H1 (cell line): ENCODE results near the gene NGEF. TPM values are rescaled to one million over a fixed set of nuclear protein-coding genes. Genes with fewer than 3 reads are reported as not detected.

ENCODE experiments used
- CTCF ChIA-PET: fragments of 300-600 bp; sonication (Branson Sonifier 250); formaldehyde crosslinking; loops from one replicate; lab custom pipeline; 2021; ENCODE audit not compliant: partially characterized antibody; lab: Charles Lee
- POLR2A ChIA-PET: fragments of 300-600 bp; sonication (Branson Sonifier 250); formaldehyde crosslinking; loops from one replicate; lab custom pipeline; 2021; ENCODE audit warnings: inconsistent platforms; ENCODE audit not compliant: partially characterized antibody; lab: Charles Lee
- DNase-seq, 2 experiments: peaks; one replicate each; pipeline versions ENCODE4 v3.0.0 to v3.0.0-alpha.2; 2010 to 2022; ENCODE audit warnings: low spot score in 2 of 2, low read depth in 1 of 2, mixed read lengths in 1 of 2
- FAIRE-seq: peaks from 2 replicates; lab custom pipeline; 2011; peaks lifted over from hg19 to GRCh38; lab: Jason Lieb, UNC
- H2AFZ ChIP-seq: 2 replicates; pipeline ENCODE4 v1.8.1; 2012; ENCODE audit warnings: low read length, inconsistent platforms
- H2AK5ac ChIP-seq: 2 replicates; pipeline ENCODE4 v1.6.1; 2013; ENCODE audit warnings: low read depth, low read length
- H2BK120ac ChIP-seq: replicated peaks from 2 replicates; pipeline ENCODE3; 2013; ENCODE audit warnings: low read depth, low read length, inconsistent platforms
- H2BK12ac ChIP-seq: 2 replicates; pipeline ENCODE4 v1.6.1; 2013; ENCODE audit warnings: low read depth, low read length
- H2BK15ac ChIP-seq: 2 replicates; pipeline ENCODE4 v1.6.1; 2013; ENCODE audit warnings: low read length
- H2BK20ac ChIP-seq: 2 replicates; pipeline ENCODE4 v1.6.1; 2013; ENCODE audit warnings: low read length
- H2BK5ac ChIP-seq: 2 replicates; pipeline ENCODE4 v1.6.1; 2013; ENCODE audit warnings: low read depth, low read length
- H3K14ac ChIP-seq: 2 replicates; pipeline ENCODE4 v1.6.1; 2013; ENCODE audit warnings: inconsistent platforms; ENCODE audit not compliant: insufficient read length
- H3K18ac ChIP-seq: 2 replicates; pipeline ENCODE4 v1.6.1; 2013; ENCODE audit warnings: low read length; ENCODE audit errors: extremely low read depth
- H3K23ac ChIP-seq: 2 replicates; pipeline ENCODE4 v1.6.1; 2013; ENCODE audit warnings: inconsistent platforms; ENCODE audit not compliant: insufficient read length
- H3K23me2 ChIP-seq: 2 replicates; pipeline ENCODE4 v1.6.1; 2013; ENCODE audit warnings: low read depth, low read length
- H3K27ac ChIP-seq: 2 replicates; pipeline ENCODE4 v1.6.1; 2011; ENCODE audit warnings: low read depth, low read length, inconsistent platforms
- H3K27me3 ChIP-seq, 4 experiments: replicated peaks in 1 of 4; 1 replicate in 1 of 4; 2 replicates in 3 of 4; pipeline versions ENCODE4 v1.6.1 to v1.8.1; 2011 to 2013; ENCODE audit warnings: low read length in 3 of 4, mild to moderate bottlenecking in 3 of 4, inconsistent platforms in 2 of 4, mixed read lengths in 2 of 4, moderate library complexity in 1 of 4; ENCODE audit not compliant: control insufficient read depth in 3 of 4, insufficient read depth in 3 of 4; ENCODE audit errors: extremely low read depth in 1 of 4
- H3K36me3 ChIP-seq, 4 experiments: 2 replicates each; pipeline versions ENCODE4 v1.6.1 to v1.8.1; 2011 to 2013; ENCODE audit warnings: mild to moderate bottlenecking in 4 of 4, low read length in 3 of 4, moderate library complexity in 2 of 4, control low read depth in 1 of 4, inconsistent platforms in 1 of 4; ENCODE audit not compliant: insufficient read depth in 4 of 4, control insufficient read depth in 2 of 4
- H3K4ac ChIP-seq: replicated peaks from 2 replicates; pipeline ENCODE3; 2013; ENCODE audit warnings: low read length, low read depth, mixed read lengths, inconsistent platforms; ENCODE audit not compliant: insufficient read length
- H3K4me1 ChIP-seq, 4 experiments: replicated peaks in 1 of 4; 1 replicate in 1 of 4; 2 replicates in 3 of 4; pipeline versions ENCODE4 v1.6.1 to v1.8.1; 2011 to 2013; ENCODE audit warnings: low read length in 3 of 4, inconsistent platforms in 2 of 4, mixed read lengths in 1 of 4; ENCODE audit not compliant: insufficient read depth in 4 of 4, control insufficient read depth in 3 of 4
- H3K4me2 ChIP-seq, 2 experiments: 2 replicates each; pipeline versions ENCODE4 v1.6.1 to v1.8.1; 2011 to 2013; ENCODE audit warnings: low read depth in 2 of 2, low read length in 2 of 2, control low read depth in 1 of 2, inconsistent platforms in 1 of 2, mild to moderate bottlenecking in 1 of 2; ENCODE audit not compliant: insufficient read depth in 1 of 2
- H3K4me3 ChIP-seq, 4 experiments: fragments of 200-600, 300-600 bp in 1 of 4; sonication (generic), shearing (Covaris generic), sonication (Bioruptor Twin) in 1 of 4; 2 replicates each; pipeline versions ENCODE4 v1.5.1 to v1.8.1; 2011 to 2016; ENCODE audit warnings: low read length in 4 of 4, low read depth in 3 of 4, control low read depth in 2 of 4, inconsistent platforms in 2 of 4, mild to moderate bottlenecking in 2 of 4, mixed read lengths in 1 of 4, moderate library complexity in 1 of 4; ENCODE audit not compliant: insufficient read depth in 2 of 4; ENCODE audit errors: extremely low read depth in 1 of 4
- H3K56ac ChIP-seq: replicated peaks from 2 replicates; pipeline ENCODE3; 2013; ENCODE audit warnings: low read depth, mild to moderate bottlenecking, mixed read lengths, low read length, inconsistent platforms; ENCODE audit not compliant: insufficient read length
- H3K79me1 ChIP-seq: 2 replicates; pipeline ENCODE4 v1.6.1; 2013; ENCODE audit warnings: low read depth, low read length, control low read depth
- H3K79me2 ChIP-seq, 2 experiments: 2 replicates each; pipeline versions ENCODE4 v1.6.1 to v1.8.1; 2012 to 2013; ENCODE audit warnings: low read length in 2 of 2, mild to moderate bottlenecking in 2 of 2, inconsistent platforms in 1 of 2; ENCODE audit not compliant: insufficient read depth in 2 of 2, control insufficient read depth in 1 of 2
- H3K9ac ChIP-seq, 4 experiments: replicated peaks in 1 of 4; 1 replicate in 1 of 4; 2 replicates in 3 of 4; pipeline versions ENCODE4 v1.6.1 to v1.8.1; 2011 to 2013; ENCODE audit warnings: low read depth in 3 of 4, low read length in 3 of 4, control low read depth in 2 of 4, mild to moderate bottlenecking in 2 of 4, moderate library complexity in 2 of 4, inconsistent platforms in 1 of 4; ENCODE audit errors: extremely low read depth in 1 of 4
- H3K9me3 ChIP-seq, 2 experiments: 2 replicates each; pipeline versions ENCODE4 v1.6.1 to v1.8.1; 2012 to 2013; ENCODE audit warnings: mild to moderate bottlenecking in 2 of 2, moderate library complexity in 2 of 2, control low read depth in 1 of 2, inconsistent platforms in 1 of 2, low read depth in 1 of 2, low read length in 1 of 2, mixed read lengths in 1 of 2; ENCODE audit not compliant: insufficient read depth in 2 of 2
- H4K20me1 ChIP-seq, 2 experiments: replicated peaks in 1 of 2; 2 replicates each; pipeline versions ENCODE3 to v1.8.1; 2011 to 2013; ENCODE audit warnings: inconsistent platforms in 2 of 2, low read length in 2 of 2, mild to moderate bottlenecking in 1 of 2; ENCODE audit not compliant: insufficient read depth in 2 of 2, control insufficient read depth in 1 of 2
- H4K5ac ChIP-seq: 2 replicates; pipeline ENCODE4 v1.6.1; 2013; ENCODE audit warnings: low read length, low read depth, mixed read lengths, inconsistent platforms; ENCODE audit not compliant: insufficient read length
- H4K8ac ChIP-seq: 2 replicates; pipeline ENCODE4 v1.8.0; 2013; ENCODE audit warnings: mild to moderate bottlenecking, moderate library complexity, low read length, inconsistent platforms; ENCODE audit not compliant: insufficient read depth; ENCODE audit errors: extremely low read depth
- H4K91ac ChIP-seq: replicated peaks from 2 replicates; pipeline ENCODE3; 2013; ENCODE audit warnings: low read length, mixed read lengths, inconsistent platforms; ENCODE audit not compliant: insufficient read length
- BRCA1 ChIP-seq: IDR thresholded peaks from 2 replicates; pipeline ENCODE4 v1.6.1; 2012; ENCODE audit warnings: low read depth, low read length, improper control_type of control experiment
- CEBPB ChIP-seq: IDR thresholded peaks from 2 replicates; pipeline ENCODE4 v1.6.1; 2012; ENCODE audit warnings: low read depth, low read length
- E2F6 ChIP-seq: IDR thresholded peaks from 2 replicates; pipeline ENCODE4 v1.6.1; 2012; ENCODE audit warnings: inconsistent platforms
- GABPA ChIP-seq: IDR thresholded peaks from 2 replicates; pipeline ENCODE4 v1.6.1; 2011; ENCODE audit warnings: mild to moderate bottlenecking, low read length, moderate library complexity, borderline replicate concordance; ENCODE audit not compliant: insufficient read depth
- GTF2F1 ChIP-seq: IDR thresholded peaks from 2 replicates; pipeline ENCODE4 v1.6.1; 2012; ENCODE audit warnings: low read depth, low read length, improper control_type of control experiment, borderline replicate concordance
- MAFK ChIP-seq: IDR thresholded peaks from 2 replicates; pipeline ENCODE4 v1.6.1; 2012; ENCODE audit warnings: low read depth, mild to moderate bottlenecking, improper control_type of control experiment, low read length
- SIN3A ChIP-seq, 2 experiments: IDR thresholded peaks in 1 of 2; conservative IDR thresholded peaks in 1 of 2; 2 replicates each; pipeline ENCODE4 v1.6.1; 2011 to 2012; ENCODE audit warnings: low read length in 2 of 2, improper control_type of control experiment in 1 of 2, low read depth in 1 of 2, mild to moderate bottlenecking in 1 of 2
- SRF ChIP-seq: IDR thresholded peaks from 2 replicates; pipeline ENCODE4 v1.6.1; 2011; ENCODE audit warnings: mild to moderate bottlenecking, low read depth, low read length, moderate library complexity
- TCF12 ChIP-seq: IDR thresholded peaks from 2 replicates; pipeline ENCODE4 v1.6.1; 2011; ENCODE audit warnings: low read depth, mild to moderate bottlenecking, low read length
- WGBS, 2 experiments: shearing (Covaris generic) in 1 of 2; methylation state at CpG; one replicate each; pipeline versions ENCODE4 v1.1.6 to v1.1.7; 2013 to 2015; ENCODE audit warnings: low lambda C conversion rate in 2 of 2, mixed read lengths in 2 of 2, inconsistent platforms in 1 of 2, low coverage in 1 of 2, missing lambda C conversion rate in 1 of 2; ENCODE audit not compliant: insufficient replicate concordance in 2 of 2, insufficient coverage in 1 of 2, insufficient read length in 1 of 2; ENCODE audit errors: extremely low coverage in 1 of 2, missing lambda C conversion rate in 1 of 2; 5-methylcytosine and 5-hydroxymethylcytosine counted together
- polyA plus RNA-seq, 7 experiments: library from polyadenylated mRNA; depleted of rRNA in 3 of 7; stranded (reverse) in 5 of 7; unstranded in 2 of 7; fragments of >200 nt in 5 of 7; fragments of 200-250 nt in 2 of 7; gene quantifications; 1 replicate in 5 of 7; 2 replicates in 1 of 7; 4 replicates in 1 of 7; pipeline versions ENCODE4 v1.2.1 to v1.2.3, GENCODE V29; 2011 to 2013; ENCODE audit warnings: missing spikeins in 2 of 7, mixed read lengths in 2 of 7
- total RNA-seq: library from RNA; stranded (reverse); fragmentation: NEBNext Ultra II Directional; extraction: Animal tissue kit (Norgen Biotek cat#: 25700); gene quantifications from 2 replicates; pipeline ENCODE4 v1.2.1, GENCODE V29; 2021

Gene NGEF
- total and polyA plus RNA-seq, 2 of the 8 experiments (the other 6 are each of a cell fraction or from before 2014, with no cell fraction given), result 2.7 to 3.2 TPM

DNA sequence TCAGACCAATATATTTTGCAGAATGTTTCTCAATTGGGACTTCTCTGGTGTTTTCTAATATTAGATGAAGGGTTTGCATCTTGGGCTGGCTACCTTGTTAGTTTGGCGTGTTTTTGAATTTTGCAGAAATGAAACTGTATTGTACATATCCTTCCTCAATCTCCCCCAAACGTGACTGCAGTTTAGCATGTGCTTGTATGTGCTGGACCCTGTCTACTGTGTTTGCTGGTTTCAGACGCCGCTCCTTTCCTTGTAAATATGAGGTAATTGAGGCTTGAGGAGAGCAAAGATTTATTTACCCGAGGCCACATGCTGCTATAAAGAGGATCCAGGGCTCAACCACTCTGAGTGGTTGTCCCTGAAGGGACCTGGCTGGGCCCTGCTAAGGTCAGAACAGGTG, 57.2 kb downstream of the NGEF start:
- no peak for TF ChIP-seq SRF
- TF ChIP-seq SIN3A (conservative IDR thresholded peaks at IDR 0.05 in 1 of 2, IDR thresholded peaks at IDR 0.05 in 1 of 2; ENCODE audit: low read depth in 1 of 2, low read length in 2 of 2), result no peak
- TF ChIP-seq E2F6, result no peak
- no peak for TF ChIP-seq TCF12
- TF ChIP-seq GTF2F1, result no peak
- TF ChIP-seq CEBPB, result no peak
- TF ChIP-seq GABPA, result no peak
- no peak for TF ChIP-seq BRCA1
- no peak for TF ChIP-seq MAFK
- FAIRE-seq (no peak), DNase-seq (no peak)
- H2BK20ac ChIP-seq, result no peak overlapping the region
- H3K4me2 ChIP-seq, result no peak overlapping the region
- H2BK120ac ChIP-seq, result no peak overlapping the region
- H3K79me2 ChIP-seq, result no peaks in the 10 kb centered on the region
- no peaks in the 10 kb centered on the region for H3K36me3 ChIP-seq
- no peaks in the 10 kb centered on the region for H3K79me1 ChIP-seq
- H2AK5ac ChIP-seq, result no peak overlapping the region
- H3K27me3 ChIP-seq, result no peaks in the 10 kb centered on the region; a peak in 1 of 7 replicates
- no peak overlapping the region for H3K56ac ChIP-seq
- H3K4me1 ChIP-seq, result no peaks in the 10 kb centered on the region
- WGBS, 2 experiments, result 61% methylated on average over 5 of the region's 5 CpGs; no CpG with 5 or more reads in 1 of the 2 experiments
- H3K9ac ChIP-seq, result no peak overlapping the region
- H4K5ac ChIP-seq, result no peak overlapping the region
- H2BK5ac ChIP-seq, result no peak overlapping the region
- no peak overlapping the region for H3K4ac ChIP-seq
- H3K18ac ChIP-seq, result no peak overlapping the region
- no peaks in the 10 kb centered on the region for H4K20me1 ChIP-seq
- no peak overlapping the region for H3K27ac ChIP-seq
- H4K8ac ChIP-seq, result no peak overlapping the region
- no peak overlapping the region for H2BK12ac ChIP-seq
- no peak overlapping the region for H2BK15ac ChIP-seq
- H3K14ac ChIP-seq, result no peak overlapping the region
- ChIA-PET CTCF (interaction anchor here (1.0 to 1.4 kb wide), 4 partner anchors 10 to 73 kb away, joined by 3 to 5 read pairs (median 3); no protein-coding TSS in a partner anchor), POLR2A (no interaction called here)
- no peaks in the 10 kb centered on the region for H3K23me2 ChIP-seq
- no peak overlapping the region for H2AFZ ChIP-seq
- no peak overlapping the region for H4K91ac ChIP-seq
- no peak overlapping the region for H3K4me3 ChIP-seq
- no peak overlapping the region for H3K23ac ChIP-seq
- H3K9me3 ChIP-seq, result no peaks in the 10 kb centered on the region
